ENCODE measurements around the gene CYS1.

The CYS1 gene

GRCh38 chr2:10038123-10038522 is 42.1 kb downstream of the CYS1 start:
- no peaks in the 10 kb centered on the region for H3K36me3 ChIP-seq (ENCODE audit: low read length)
- H3K79me2 ChIP-seq (ENCODE audit: insufficient read depth, low read length), result no peaks in the 10 kb centered on the region
- no peaks in the 10 kb centered on the region for H3K27me3 ChIP-seq (ENCODE audit: low read length)
- no peak overlapping the region for H3K9ac ChIP-seq (ENCODE audit: low read length)
- TF ChIP-seq EZH2phosphoT487 (conservative IDR thresholded peaks at IDR 0.05; ENCODE audit: low read length), result no peak
- no peak for TF ChIP-seq CTCF (IDR thresholded peaks at IDR 0.05; ENCODE audit: insufficient read depth, low read length, poor library complexity, severe bottlenecking)
- no peaks in the 10 kb centered on the region for H3K9me2 ChIP-seq (replicated peaks; ENCODE audit: insufficient read depth, low read length)
- no peaks in the 10 kb centered on the region for H3K9me3 ChIP-seq (ENCODE audit: insufficient read depth, low read length)
- no peaks in the 10 kb centered on the region for H3F3A ChIP-seq (ENCODE audit: insufficient read depth)
- no peak overlapping the region for H3K4me2 ChIP-seq (ENCODE audit: low read depth, low read length, poor library complexity, severe bottlenecking)
- H2AFZ ChIP-seq (ENCODE audit: low read depth, low read length, severe bottlenecking), result no peak overlapping the region
- H3K27ac ChIP-seq (ENCODE audit: low read depth, low read length), result no peak overlapping the region
- no peak overlapping the region for H3K4me3 ChIP-seq (ENCODE audit: insufficient read depth, low read length, poor library complexity, severe bottlenecking)
- no peaks in the 10 kb centered on the region for H4K20me1 ChIP-seq (ENCODE audit: low read depth, low read length)

- Histone ChIP-seq H3K79me2 (ENCODE audit: insufficient read depth, low read length) (no peaks in the 10 kb centered on the region), H3F3A (ENCODE audit: insufficient read depth) (no peaks in the 10 kb centered on the region), H3K9ac (ENCODE audit: low read length) (no peak overlapping the region), H3K4me2 (ENCODE audit: low read depth, low read length, poor library complexity, severe bottlenecking) (no peak overlapping the region), H3K27ac (ENCODE audit: low read depth, low read length) (no peak overlapping the region), H4K20me1 (ENCODE audit: low read depth, low read length) (no peaks in the 10 kb centered on the region), H3K9me2 (replicated peaks; ENCODE audit: insufficient read depth, low read length) (no peaks in the 10 kb centered on the region), H3K4me3 (ENCODE audit: insufficient read depth, low read length, poor library complexity, severe bottlenecking) (no peak overlapping the region), H3K27me3 (ENCODE audit: low read length) (no peaks in the 10 kb centered on the region), H3K9me3 (ENCODE audit: insufficient read depth, low read length) (no peaks in the 10 kb centered on the region), H3K36me3 (ENCODE audit: low read length) (no peaks in the 10 kb centered on the region), H2AFZ (ENCODE audit: low read depth, low read length, severe bottlenecking) (no peak overlapping the region)
- TF ChIP-seq CTCF (IDR thresholded peaks at IDR 0.05; ENCODE audit: insufficient read depth, low read length, poor library complexity, severe bottlenecking), result no peak
- TF ChIP-seq EZH2phosphoT487 (conservative IDR thresholded peaks at IDR 0.05; ENCODE audit: low read length), result no peak
Observed at GRCh38 chr2:10036095-10036884, 43.9 kb downstream of the CYS1 start.

- Histone ChIP-seq H4K20me1 (ENCODE audit: low read depth, low read length) (no peaks in the 10 kb centered on the region), H3K4me2 (ENCODE audit: low read depth, low read length, poor library complexity, severe bottlenecking) (no peak overlapping the region), H3K9me2 (replicated peaks; ENCODE audit: insufficient read depth, low read length) (no peaks in the 10 kb centered on the region), H3K9ac (ENCODE audit: low read length) (no peak overlapping the region), H3K4me3 (ENCODE audit: insufficient read depth, low read length, poor library complexity, severe bottlenecking) (no peak overlapping the region), H3K36me3 (ENCODE audit: low read length) (no peaks in the 10 kb centered on the region), H2AFZ (ENCODE audit: low read depth, low read length, severe bottlenecking) (no peak overlapping the region), H3K9me3 (ENCODE audit: insufficient read depth, low read length) (no peaks in the 10 kb centered on the region), H3K27me3 (ENCODE audit: low read length) (no peaks in the 10 kb centered on the region), H3K27ac (ENCODE audit: low read depth, low read length) (no peak overlapping the region), H3F3A (ENCODE audit: insufficient read depth) (no peaks in the 10 kb centered on the region), H3K79me2 (ENCODE audit: insufficient read depth, low read length) (no peaks in the 10 kb centered on the region)
- no peak for TF ChIP-seq CTCF (IDR thresholded peaks at IDR 0.05; ENCODE audit: insufficient read depth, low read length, poor library complexity, severe bottlenecking)
- no peak for TF ChIP-seq EZH2phosphoT487 (conservative IDR thresholded peaks at IDR 0.05; ENCODE audit: low read length)
Observed at GRCh38 chr2:10035633-10036032, 44.6 kb downstream of the CYS1 start.
